Urinary bladder (tissue), 4 donors: ENCODE results near the gene TET3. TPM values are rescaled to one million over a fixed set of nuclear protein-coding genes. Genes with fewer than 3 reads are reported as not detected.
A peak's percentile ranks its signal among the peaks of the same experiment; 100 is the strongest.

Source experiments
- DNase-seq: peaks from one replicate; pipeline ENCODE4 v3.0.0-alpha.2; 2015; ENCODE audit errors: extremely low spot score
- H3K27ac ChIP-seq: one replicate; pipeline ENCODE4 v1.5.1; 2013; ENCODE audit warnings: low read depth, mild to moderate bottlenecking, moderate library complexity
- H3K36me3 ChIP-seq: one replicate; pipeline ENCODE4 v1.6.1; 2013; ENCODE audit warnings: mild to moderate bottlenecking, moderate library complexity; ENCODE audit not compliant: insufficient read depth
- H3K4me1 ChIP-seq: one replicate; pipeline ENCODE4 v1.6.1; 2013; ENCODE audit warnings: mild to moderate bottlenecking, moderate library complexity; ENCODE audit not compliant: insufficient read depth
- H3K4me3 ChIP-seq: one replicate; pipeline ENCODE4 v1.5.1; 2013; ENCODE audit warnings: low read depth, low read length
- WGBS: extraction: QIAGEN DNeasy Blood & Tissue Kit; methylation state at CpG from one replicate; pipeline ENCODE4 v1.1.7; 2013; 5-methylcytosine and 5-hydroxymethylcytosine counted together
- polyA plus RNA-seq: library from polyadenylated mRNA; stranded (reverse); fragments of 200-250 nt; gene quantifications from one replicate; pipeline ENCODE4 v1.2.3, GENCODE V29; 2013
- total RNA-seq: library from RNA; depleted of rRNA; stranded (reverse); fragments of >200 nt; gene quantifications from one replicate; pipeline ENCODE4 v1.2.3, GENCODE V29; 2014
- donor health status: healthy with polysubstance abuse.
- donor health status: healthy.

Gene TET3
- total and polyA plus RNA-seq, 2 donors, result 2.5 to 9.1 TPM

DNA sequence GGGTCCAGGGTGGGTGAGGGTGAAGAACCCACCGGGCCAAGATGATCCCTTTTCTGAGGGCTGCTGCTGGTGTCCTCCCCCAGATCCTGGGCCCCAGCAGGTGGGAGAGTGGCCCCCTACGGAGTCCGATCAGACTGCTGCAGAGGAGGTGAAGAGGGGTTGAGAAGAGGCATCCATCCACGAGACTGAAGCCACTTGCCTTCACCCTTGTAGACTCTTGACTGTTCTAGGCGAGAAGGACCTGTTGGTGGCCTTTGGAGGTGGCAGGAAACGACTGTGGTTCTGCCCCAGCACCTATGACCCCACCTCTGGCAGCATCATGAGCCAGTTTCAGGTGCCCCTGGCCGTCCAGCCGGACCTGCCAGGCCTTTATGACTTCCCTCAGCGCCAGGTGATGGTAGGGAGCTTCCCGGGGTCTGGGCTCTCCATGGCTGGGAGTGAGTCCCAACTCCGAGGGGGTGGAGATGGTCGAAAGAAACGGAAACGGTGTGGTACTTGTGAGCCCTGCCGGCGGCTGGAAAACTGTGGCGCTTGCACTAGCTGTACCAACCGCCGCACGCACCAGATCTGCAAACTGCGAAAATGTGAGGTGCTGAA, 1.5 kb downstream of the TET3 start:
- 86% methylated on average over 21 of the region's 21 CpGs for WGBS
- peak overlapping the region; percentile 80 for H3K4me3 ChIP-seq
- no peak for DNase-seq
- H3K27ac ChIP-seq, result no peak overlapping the region
- H3K4me1 ChIP-seq, result no peaks in the 10 kb centered on the region
- H3K36me3 ChIP-seq, result no peaks in the 10 kb centered on the region

DNA sequence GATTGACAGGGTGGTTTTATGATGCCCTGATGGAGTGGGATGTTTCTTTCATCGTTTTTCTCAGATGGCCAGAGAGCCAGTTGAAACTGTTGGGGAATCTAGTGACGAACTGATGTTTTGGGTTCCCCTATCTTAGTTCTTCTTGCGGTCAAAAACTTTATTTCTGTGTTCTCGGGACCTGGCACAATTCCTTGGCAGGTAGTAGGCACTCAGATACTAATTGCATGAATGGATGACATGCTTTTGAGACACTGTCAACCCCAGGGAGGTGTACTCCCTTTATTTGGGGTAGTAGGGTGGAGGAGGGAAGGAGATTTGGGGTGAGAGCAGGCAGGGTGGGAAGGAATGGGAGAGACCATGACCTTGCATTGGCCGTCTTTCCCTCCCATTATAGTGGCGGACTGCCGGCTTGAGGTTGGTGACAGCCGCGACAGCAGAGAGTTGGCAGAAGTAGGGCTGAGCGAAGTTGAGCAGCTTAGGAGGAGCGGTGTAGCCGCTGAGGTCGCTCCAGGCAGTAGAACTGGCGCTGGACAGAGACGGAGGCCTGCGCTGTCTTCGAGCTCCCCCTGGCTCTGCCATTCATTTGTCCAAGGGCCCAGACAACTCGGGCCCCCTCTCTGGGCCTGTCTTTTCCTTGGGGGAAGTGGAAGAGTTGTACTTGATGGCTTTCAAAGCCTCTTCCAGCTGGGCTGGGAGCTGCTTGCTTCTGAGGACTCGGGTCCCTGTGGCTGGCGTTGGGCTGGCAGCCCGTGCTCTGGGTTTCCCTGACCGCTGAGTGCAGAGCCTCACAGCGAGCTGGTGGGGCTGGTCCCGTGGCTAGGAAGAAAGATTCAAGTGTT, 2.6 kb downstream of the TET3 start:
- no peaks in the 10 kb centered on the region for H3K36me3 ChIP-seq
- no peak for DNase-seq
- H3K4me1 ChIP-seq, result no peaks in the 10 kb centered on the region
- H3K4me3 ChIP-seq, result no peak overlapping the region
- WGBS, result 46% methylated on average over 24 of the region's 24 CpGs
- no peak overlapping the region for H3K27ac ChIP-seq

DNA sequence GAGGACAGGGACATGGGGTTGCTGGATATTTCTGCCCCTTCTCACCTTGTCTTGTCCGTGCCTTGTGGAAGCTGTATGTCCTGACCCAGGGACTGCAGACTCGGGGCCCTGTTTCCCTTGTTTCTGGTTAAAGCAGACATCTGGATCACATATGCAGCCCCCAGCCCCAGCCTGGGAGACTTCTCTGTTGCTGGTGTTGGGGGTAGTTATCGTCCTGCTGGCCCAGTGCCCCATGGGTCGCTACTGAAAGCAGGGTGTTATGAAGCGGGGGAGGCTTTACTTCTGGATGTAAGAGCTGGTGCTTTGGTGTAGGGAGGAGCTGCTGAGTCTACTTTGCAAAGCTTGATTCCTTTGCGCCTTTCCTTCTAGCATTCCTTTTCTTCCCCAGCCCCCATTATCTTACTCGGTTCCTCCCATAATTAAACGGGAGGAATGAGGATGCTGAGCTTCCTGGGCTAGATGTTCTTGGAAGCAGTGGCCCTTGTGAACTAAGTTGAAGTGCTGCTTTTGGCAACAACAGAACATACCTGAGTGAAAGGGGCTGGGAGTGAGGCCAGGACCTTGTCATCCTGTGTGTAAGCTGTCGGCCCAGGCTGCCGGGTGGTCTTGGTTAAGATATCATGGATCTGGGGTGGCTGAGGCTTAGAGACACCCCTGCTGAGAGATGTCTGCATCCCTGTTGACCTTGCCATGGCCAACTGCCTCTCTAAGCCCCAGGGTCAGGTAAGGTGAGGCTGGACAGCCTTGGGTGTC, 3.4 kb downstream of the TET3 start:
- 48% methylated on average over 10 of the region's 10 CpGs for WGBS
- no peaks in the 10 kb centered on the region for H3K4me1 ChIP-seq
- H3K4me3 ChIP-seq, result no peak overlapping the region

DNA sequence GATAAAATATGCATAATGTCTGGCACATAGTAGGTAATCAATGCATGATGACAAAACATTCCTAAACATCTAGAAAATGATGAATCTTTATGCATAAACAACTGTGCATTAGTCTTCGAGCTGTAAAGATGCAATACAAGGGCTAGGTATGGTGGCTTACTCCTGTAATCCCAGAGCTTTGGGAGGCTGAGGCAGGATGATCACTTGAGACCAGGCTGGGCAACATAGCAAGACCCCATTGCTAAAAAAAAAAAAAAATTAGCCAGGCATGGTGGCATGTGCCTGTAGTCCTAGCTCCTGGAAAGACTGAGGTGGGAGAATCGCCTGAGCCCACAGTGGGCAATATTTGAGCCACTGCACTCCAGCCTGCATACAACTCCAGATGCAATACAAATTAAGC, 5.3 kb downstream of the TET3 start:
- no peaks in the 10 kb centered on the region for H3K4me1 ChIP-seq
- H3K36me3 ChIP-seq, result no peaks in the 10 kb centered on the region
- H3K4me3 ChIP-seq, result no peak overlapping the region
- no peak for DNase-seq
- 97% methylated on average over 2 of the region's 2 CpGs for WGBS
- H3K27ac ChIP-seq, result no peak overlapping the region

More for the DNA sequence above, 3.4 kb downstream of the TET3 start:
- Histone ChIP-seq H3K27ac (no peak overlapping the region), H3K36me3 (no peaks in the 10 kb centered on the region)
- no peak for DNase-seq

DNA sequence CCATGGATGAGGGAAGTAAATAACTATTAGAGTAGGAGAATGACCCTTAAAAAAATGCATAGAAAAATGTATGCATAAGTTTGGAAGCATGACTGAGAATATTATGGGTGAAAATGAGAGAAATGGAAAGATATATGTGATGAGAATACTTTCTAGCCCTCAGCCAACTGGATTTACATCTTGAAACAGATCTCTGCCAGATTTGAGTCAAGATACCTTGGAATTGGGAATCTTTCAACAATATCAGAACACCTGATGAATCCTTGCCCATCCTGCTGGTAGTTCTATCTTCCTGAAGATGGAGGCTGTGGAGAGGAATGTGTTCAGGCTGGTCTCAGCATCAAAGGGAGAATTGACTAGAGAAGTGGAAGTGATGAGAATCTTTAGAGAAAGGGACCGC, 5.8 kb downstream of the TET3 start:
- WGBS, result 98% methylated on average over 1 of the region's 1 CpG
- no peaks in the 10 kb centered on the region for H3K4me1 ChIP-seq
- H3K4me3 ChIP-seq, result no peak overlapping the region
- DNase-seq, result no peak
- no peaks in the 10 kb centered on the region for H3K36me3 ChIP-seq
- H3K27ac ChIP-seq, result no peak overlapping the region

DNA sequence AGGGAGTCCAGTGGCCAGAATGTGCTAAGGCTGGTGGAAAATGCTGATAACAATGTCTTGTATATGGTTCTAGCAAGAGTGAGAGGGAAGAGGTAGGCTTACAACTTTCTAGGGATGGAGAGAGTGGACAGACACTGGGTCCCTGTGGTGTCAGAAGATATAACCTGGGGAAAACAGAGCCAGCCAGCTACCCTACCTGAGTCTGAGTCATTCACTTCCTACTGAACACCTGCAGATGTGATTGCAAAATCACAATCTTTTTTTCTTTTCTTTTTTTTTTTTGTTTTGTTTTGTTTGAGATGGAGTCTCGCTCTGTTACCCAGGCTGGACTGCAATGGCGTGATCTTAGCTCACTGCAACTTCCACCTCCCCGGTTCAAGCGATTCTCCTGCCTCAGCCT, 7.3 kb downstream of the TET3 start:
- Histone ChIP-seq H3K4me1 (no peaks in the 10 kb centered on the region), H3K36me3 (no peaks in the 10 kb centered on the region), H3K27ac (no peak overlapping the region), H3K4me3 (no peak overlapping the region)
- no peak for DNase-seq
- WGBS, result 94% methylated on average over 4 of the region's 4 CpGs

DNA sequence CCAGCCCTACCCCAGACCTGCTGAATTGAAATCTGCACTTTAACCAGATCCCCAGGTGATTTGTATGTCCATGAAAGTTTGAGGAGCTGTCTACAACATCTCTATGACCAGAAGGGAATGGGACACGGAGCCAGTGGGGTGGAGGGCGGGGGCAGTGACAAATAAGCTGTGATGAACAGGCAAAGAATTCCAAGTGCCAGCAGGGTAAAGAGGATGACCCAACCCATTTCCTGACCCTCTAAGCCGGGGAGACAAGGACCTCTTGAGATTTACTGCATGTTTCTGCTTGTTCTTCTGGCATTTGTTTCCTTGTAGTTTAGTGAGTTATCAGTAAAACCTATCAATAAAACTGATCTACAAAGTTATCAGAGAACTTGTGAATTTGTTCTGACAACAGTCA, 8.7 kb downstream of the TET3 start:
- no peak for DNase-seq
- Histone ChIP-seq H3K4me1 (no peaks in the 10 kb centered on the region), H3K36me3 (no peaks in the 10 kb centered on the region), H3K4me3 (no peak overlapping the region), H3K27ac (no peak overlapping the region)
- 79% methylated on average over 3 of the region's 3 CpGs for WGBS

DNA sequence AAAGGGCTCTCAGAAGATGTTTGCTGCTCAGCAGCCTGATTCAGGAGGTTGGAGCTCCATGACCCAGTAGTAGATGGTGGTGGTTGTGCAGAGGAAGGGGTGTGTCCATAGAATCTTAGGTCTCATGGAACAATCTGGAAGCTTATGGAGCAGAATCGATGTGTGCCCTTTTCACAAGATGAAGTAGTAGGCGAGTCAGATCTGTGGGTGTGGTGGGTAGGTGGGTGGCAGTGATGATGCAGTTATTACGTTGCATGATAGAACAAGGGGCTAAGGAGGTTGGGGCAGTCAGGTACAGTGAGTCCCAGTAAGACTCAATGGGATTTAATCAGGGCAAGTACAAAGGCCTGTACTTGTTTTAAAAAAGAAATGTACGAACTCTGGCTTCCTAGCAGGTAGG, 9.1 kb downstream of the TET3 start:
- 78% methylated on average over 4 of the region's 4 CpGs for WGBS
- no peaks in the 10 kb centered on the region for H3K36me3 ChIP-seq
- no peak overlapping the region for H3K27ac ChIP-seq
- no peak overlapping the region for H3K4me3 ChIP-seq
- no peak for DNase-seq
- H3K4me1 ChIP-seq, result no peaks in the 10 kb centered on the region

DNA sequence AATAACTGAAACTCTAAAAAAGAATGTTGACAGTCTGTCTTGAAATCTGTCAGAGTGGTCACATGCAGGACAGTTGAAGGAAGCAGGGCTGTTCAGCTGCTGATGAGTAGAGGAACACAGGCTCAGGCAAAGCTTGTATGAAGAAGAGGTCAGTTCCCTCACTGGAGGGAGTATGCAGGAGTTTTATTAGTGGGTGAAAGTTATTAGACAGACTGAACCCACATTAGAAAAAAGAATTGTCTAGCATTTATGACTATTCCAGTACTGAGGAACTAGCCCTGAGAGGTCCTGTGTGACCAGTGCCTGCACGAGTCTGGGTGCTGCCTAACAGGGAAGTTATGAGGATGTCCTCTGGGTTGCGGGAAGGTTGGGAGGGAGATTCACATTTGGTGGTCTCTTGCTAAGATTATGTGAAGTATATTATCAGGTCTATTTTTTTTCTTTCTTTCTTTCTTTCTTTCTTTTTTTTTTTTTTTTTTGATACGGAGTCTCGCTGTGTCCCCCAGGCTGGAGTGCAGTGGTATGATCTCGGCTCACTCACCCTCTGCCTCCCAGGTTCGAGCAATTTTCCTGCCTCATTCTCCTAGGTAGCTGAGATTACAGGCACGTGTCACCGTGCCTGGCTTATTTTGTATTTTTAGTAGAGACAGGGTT, 9.6 kb downstream of the TET3 start:
- Histone ChIP-seq H3K4me1 (no peaks in the 10 kb centered on the region), H3K36me3 (no peaks in the 10 kb centered on the region), H3K27ac (no peak overlapping the region), H3K4me3 (no peak overlapping the region)
- no peak for DNase-seq
- WGBS, result 87% methylated on average over 8 of the region's 8 CpGs

DNA sequence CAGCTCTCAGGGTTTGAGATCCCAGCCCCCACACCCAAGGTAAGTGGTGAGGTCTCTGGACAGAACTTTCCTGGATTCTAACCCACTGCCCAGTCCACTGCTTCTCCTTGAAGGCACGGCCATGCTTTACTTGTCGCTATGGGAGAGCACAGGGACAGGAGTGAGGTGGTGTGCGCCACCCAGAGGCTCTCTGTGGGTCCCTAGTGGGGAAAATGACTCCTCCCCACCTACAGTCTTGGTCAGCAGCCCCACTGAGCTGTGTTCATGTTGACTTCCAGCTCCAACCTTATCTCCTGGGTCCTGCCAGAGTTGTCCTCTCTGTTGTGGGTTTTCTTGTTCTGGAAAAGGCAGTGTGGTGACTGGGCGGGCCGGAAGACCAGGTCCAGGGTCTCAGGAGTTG, 11.1 kb downstream of the TET3 start:
- no peak for DNase-seq
- no peaks in the 10 kb centered on the region for H3K36me3 ChIP-seq
- 93% methylated on average over 5 of the region's 5 CpGs for WGBS
- H3K4me1 ChIP-seq, result no peaks in the 10 kb centered on the region
- no peak overlapping the region for H3K4me3 ChIP-seq
- no peak overlapping the region for H3K27ac ChIP-seq

DNA sequence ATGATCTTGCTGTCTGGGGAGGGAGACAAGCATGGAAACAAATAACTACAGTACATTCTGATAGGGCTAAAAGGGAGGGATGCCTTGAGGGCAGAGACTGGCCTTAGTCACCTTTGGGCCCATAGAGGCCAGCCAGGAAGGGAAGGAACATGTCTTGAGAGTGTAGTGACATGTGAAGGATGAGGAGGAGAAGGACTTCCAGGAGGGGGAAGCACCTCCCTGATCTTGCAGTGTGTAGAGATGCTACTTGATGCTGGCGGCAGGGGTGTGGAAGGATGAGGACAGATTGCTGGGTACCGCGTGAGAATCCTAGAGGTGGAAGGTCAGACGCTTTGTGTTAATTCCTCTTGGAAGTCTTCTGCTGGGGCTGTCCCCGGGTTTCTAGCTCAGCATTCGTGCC, 13.1 kb downstream of the TET3 start:
- H3K27ac ChIP-seq, result no peak overlapping the region
- WGBS, result 85% methylated on average over 6 of the region's 6 CpGs
- H3K36me3 ChIP-seq, result no peaks in the 10 kb centered on the region
- no peaks in the 10 kb centered on the region for H3K4me1 ChIP-seq
- DNase-seq, result no peak
- no peak overlapping the region for H3K4me3 ChIP-seq

DNA sequence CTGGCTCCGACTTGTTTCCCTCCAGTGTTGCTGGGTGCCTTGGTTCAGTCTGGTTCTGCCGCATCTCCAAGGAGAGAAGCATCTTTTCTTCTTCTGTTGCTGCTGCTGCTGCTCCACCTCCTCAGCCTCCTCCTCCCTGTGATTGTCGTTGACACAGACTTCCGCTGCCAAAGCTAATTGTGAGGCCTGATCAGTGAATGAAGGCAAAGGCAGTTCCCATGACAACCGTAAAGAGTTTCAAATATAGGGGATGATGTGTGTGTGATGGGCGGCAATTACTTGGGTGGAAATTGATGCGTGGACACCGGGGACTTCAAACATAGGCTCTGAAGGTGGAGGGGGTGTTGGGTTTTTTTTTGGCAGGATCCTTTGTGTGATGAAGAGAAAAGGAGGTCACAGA, 13.7 kb downstream of the TET3 start:
- Histone ChIP-seq H3K4me3 (no peak overlapping the region), H3K27ac (no peak overlapping the region), H3K4me1 (no peaks in the 10 kb centered on the region), H3K36me3 (no peaks in the 10 kb centered on the region)
- DNase-seq, result no peak
- WGBS, result 92% methylated on average over 8 of the region's 8 CpGs

DNA sequence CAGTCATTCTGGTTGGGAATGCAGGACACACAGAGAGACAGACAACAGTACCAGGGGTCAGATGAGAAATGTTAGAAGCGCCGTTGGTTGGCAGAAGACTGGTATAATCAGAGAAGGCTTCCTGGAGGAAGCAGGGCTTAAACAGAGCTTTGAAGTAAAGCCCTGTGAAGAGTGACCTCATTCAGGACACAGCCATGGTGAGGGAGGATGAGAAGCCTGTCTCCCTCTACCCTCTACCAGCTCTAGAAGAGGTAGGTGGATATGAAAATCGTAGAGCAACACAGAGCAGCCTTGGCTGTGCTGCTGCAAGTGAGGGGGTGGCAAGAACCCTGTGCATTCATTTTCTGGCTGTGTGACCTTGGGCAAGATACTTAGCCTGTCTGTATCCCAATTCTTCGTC, 14.2 kb downstream of the TET3 start:
- no peak for DNase-seq
- 82% methylated on average over 4 of the region's 4 CpGs for WGBS
- Histone ChIP-seq H3K27ac (no peak overlapping the region), H3K36me3 (no peaks in the 10 kb centered on the region), H3K4me1 (no peaks in the 10 kb centered on the region), H3K4me3 (no peak overlapping the region)
